ENCODE data around the gene AHCYL2. TPM values are rescaled to one million over a fixed set of nuclear protein-coding genes. Genes with fewer than 3 reads are reported as not detected.

The AHCYL2 gene
- total RNA-seq, 1 experiment from 2014 or later, result 23.2 TPM

DNA sequence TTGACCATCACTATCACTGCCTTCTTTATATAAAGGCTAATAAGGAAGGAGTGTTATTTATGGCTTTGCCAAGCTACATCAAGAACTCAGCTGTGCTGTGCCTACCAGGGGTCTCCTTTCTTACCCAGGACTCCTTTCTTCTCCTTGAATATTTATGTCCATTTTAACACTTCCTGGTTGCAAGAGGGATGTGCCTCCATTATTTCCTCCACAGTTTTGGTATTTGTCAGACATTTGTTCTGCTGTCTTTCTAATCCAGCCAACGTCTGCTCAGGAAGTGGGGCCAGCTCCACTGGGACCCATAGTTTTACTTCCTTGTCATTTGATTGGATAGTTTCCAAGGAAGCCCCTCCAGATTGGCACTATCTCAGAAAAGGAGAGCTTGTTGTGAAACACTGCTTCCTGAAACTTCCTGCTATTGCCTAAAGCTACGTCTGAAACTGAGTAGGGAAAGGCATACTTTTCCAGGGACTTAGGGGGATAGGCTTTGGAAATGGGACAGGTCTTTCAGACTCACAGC lies 202.8 kb downstream of the AHCYL2 start:
- H3K79me2 ChIP-seq (ENCODE audit: insufficient read depth, low read length), result no peaks in the 10 kb centered on the region; the same call in 1 of the 2 replicates
- no peaks in the 10 kb centered on the region for H4K20me1 ChIP-seq (ENCODE audit: control insufficient read depth, insufficient read depth, insufficient read length)
- no peaks in the 10 kb centered on the region for H3K27me3 ChIP-seq (ENCODE audit: insufficient read depth, low read length)
- H2BK120ac ChIP-seq (ENCODE audit: low read depth, low read length, poor library complexity, severe bottlenecking), result no peak overlapping the region
- H2AK5ac ChIP-seq (ENCODE audit: insufficient read length, low read length), result no peak overlapping the region
- H2AFZ ChIP-seq (ENCODE audit: low read length), result no peak overlapping the region
- no peak overlapping the region for H2BK5ac ChIP-seq (ENCODE audit: insufficient read length, low read length)
- H3K18ac ChIP-seq (ENCODE audit: insufficient read length, low read depth, low read length), result no peak overlapping the region
- H3K9ac ChIP-seq (ENCODE audit: extremely low read depth, insufficient read length, low read length), result no peak overlapping the region
- no peak overlapping the region for H2BK12ac ChIP-seq (ENCODE audit: insufficient read length, low read depth, low read length)
- no peak overlapping the region for H3K14ac ChIP-seq (ENCODE audit: insufficient read depth, low read length)
- no peaks in the 10 kb centered on the region for H3K23me2 ChIP-seq (ENCODE audit: insufficient read length, low read depth, low read length, poor library complexity, severe bottlenecking)
- H3K56ac ChIP-seq (ENCODE audit: insufficient read length, low read depth, low read length), result no peak overlapping the region
- no peak overlapping the region for H4K8ac ChIP-seq (replicated peaks; ENCODE audit: insufficient read length, low read depth, low read length)
- H3K27me3 Mint-ChIP-seq (ENCODE audit: low read depth), result peaks cover 5% of the 10 kb centered on the region
- no peak overlapping the region for H3K4ac ChIP-seq (ENCODE audit: low read depth, low read length)
- H3K4me1 ChIP-seq (ENCODE audit: insufficient read depth, low read length), result no peaks in the 10 kb centered on the region
- no peak overlapping the region; a peak in 2 of 7 replicates for H3K27ac Mint-ChIP-seq
- H3K9me3 Mint-ChIP-seq, result no peaks in the 10 kb centered on the region
- TF ChIP-seq, protein P1, sequence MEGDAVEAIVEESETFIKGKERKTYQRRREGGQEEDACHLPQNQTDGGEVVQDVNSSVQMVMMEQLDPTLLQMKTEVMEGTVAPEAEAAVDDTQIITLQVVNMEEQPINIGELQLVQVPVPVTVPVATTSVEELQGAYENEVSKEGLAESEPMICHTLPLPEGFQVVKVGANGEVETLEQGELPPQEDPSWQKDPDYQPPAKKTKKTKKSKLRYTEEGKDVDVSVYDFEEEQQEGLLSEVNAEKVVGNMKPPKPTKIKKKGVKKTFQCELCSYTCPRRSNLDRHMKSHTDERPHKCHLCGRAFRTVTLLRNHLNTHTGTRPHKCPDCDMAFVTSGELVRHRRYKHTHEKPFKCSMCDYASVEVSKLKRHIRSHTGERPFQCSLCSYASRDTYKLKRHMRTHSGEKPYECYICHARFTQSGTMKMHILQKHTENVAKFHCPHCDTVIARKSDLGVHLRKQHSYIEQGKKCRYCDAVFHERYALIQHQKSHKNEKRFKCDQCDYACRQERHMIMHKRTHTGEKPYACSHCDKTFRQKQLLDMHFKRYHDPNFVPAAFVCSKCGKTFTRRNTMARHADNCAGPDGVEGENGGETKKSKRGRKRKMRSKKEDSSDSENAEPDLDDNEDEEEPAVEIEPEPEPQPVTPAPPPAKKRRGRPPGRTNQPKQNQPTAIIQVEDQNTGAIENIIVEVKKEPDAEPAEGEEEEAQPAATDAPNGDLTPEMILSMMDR (conservative IDR thresholded peaks at IDR 0.05), result no peak
- no peak overlapping the region for H3K23ac ChIP-seq (ENCODE audit: insufficient read length, low read depth, low read length)
- H3K79me1 ChIP-seq (ENCODE audit: insufficient read depth, low read depth, low read length, poor library complexity, severe bottlenecking), result no peaks in the 10 kb centered on the region
- H3K9me3 ChIP-seq (ENCODE audit: control insufficient read depth, low read depth, low read length), result no peaks in the 10 kb centered on the region
- no peak overlapping the region for H2BK15ac ChIP-seq (ENCODE audit: low read depth, low read length)
- no peak overlapping the region for H3T11ph ChIP-seq (ENCODE audit: low read length)
- no peak overlapping the region for H3K4me3 Mint-ChIP-seq
- H3K4me1 Mint-ChIP-seq, result peaks cover under 1% of the 10 kb centered on the region in 2 experiments
- no peak overlapping the region for H2BK20ac ChIP-seq (ENCODE audit: low read depth, low read length, poor library complexity, severe bottlenecking)
- DNase-seq, result no peak
- H3K36me3 Mint-ChIP-seq (ENCODE audit: insufficient read depth in 1 of 3, low read depth in 3 of 3), result peaks cover 4 to 27% (median 14%) of the 10 kb centered on the region in 3 experiments; a peak in 5 of 7 replicates
- no peak overlapping the region for H3K27ac ChIP-seq (ENCODE audit: insufficient read length, low read depth, low read length)
- WGBS (ENCODE audit: extremely low coverage, insufficient read length, low lambda C conversion rate), result no CpG with 5 or more reads among the region's 2 CpGs
- H4K5ac ChIP-seq (ENCODE audit: insufficient read length, low read depth, low read length), result no peak overlapping the region
- H4K91ac ChIP-seq (ENCODE audit: insufficient read length, low read depth, low read length), result no peak overlapping the region
- no peak overlapping the region for H3K4me2 ChIP-seq (ENCODE audit: insufficient read depth, insufficient read length, low read length)

All from H9 (cell line).